D721Med (cell line): ENCODE data around the gene SCAMP5.

Experiments
- DNase-seq: peaks from one replicate; pipeline ENCODE4 v3.0.0; 2011; ENCODE audit warnings: low spot score; ENCODE audit not compliant: insufficient read length
- FAIRE-seq: peaks from 2 replicates; lab custom pipeline; 2011; peaks lifted over from hg19 to GRCh38; lab: Jason Lieb, UNC
- CTCF ChIP-seq: IDR thresholded peaks from 2 replicates; pipeline ENCODE4 v1.5.1; 2012; ENCODE audit warnings: mild to moderate bottlenecking, control low read depth; ENCODE audit not compliant: insufficient read depth; ENCODE audit errors: missing control alignments

Gene SCAMP5

GRCh38 chr15:75001310-75001709 is 5.9 kb downstream of the SCAMP5 start:
- DNase-seq (no peak), FAIRE-seq (no peak)
- no peak for TF ChIP-seq CTCF

- no peak for TF ChIP-seq CTCF
These were observed 7.0 kb downstream of the SCAMP5 start for GRCh38 chr15:75002398-75002797.

GRCh38 chr15:75007216-75007615 is 11.9 kb downstream of the SCAMP5 start:
- FAIRE-seq, result no peak
- DNase-seq, result no peak
- no peak for TF ChIP-seq CTCF

More at GRCh38 chr15:75002398-75002797, 7.0 kb downstream of the SCAMP5 start:
- FAIRE-seq (no peak), DNase-seq (no peak)

GRCh38 chr15:75008221-75008625 is 12.9 kb downstream of the SCAMP5 start:
- no peak for FAIRE-seq
- DNase-seq, result no peak
- no peak for TF ChIP-seq CTCF

GRCh38 chr15:75008629-75009326 is 13.4 kb downstream of the SCAMP5 start:
- FAIRE-seq, result no peak

GRCh38 chr15:75016431-75016830 is 21.1 kb downstream of the SCAMP5 start:
- no peak for TF ChIP-seq CTCF
- DNase-seq, result no peak
- no peak for FAIRE-seq

More at GRCh38 chr15:75008629-75009326, 13.4 kb downstream of the SCAMP5 start:
- DNase-seq, result no peak
- no peak for TF ChIP-seq CTCF

- TF ChIP-seq CTCF, result no peak
- DNase-seq (no peak), FAIRE-seq (no peak)
These were observed 24.6 kb downstream of the SCAMP5 start for GRCh38 chr15:75019916-75020315.
